Measurements from ENCODE around the gene CHD2. TPM values are rescaled to one million over a fixed set of nuclear protein-coding genes. Genes with fewer than 3 reads are reported as not detected.

Gene CHD2
- total RNA-seq, 1 experiment from 2014 or later, result 63.3 TPM

DNA sequence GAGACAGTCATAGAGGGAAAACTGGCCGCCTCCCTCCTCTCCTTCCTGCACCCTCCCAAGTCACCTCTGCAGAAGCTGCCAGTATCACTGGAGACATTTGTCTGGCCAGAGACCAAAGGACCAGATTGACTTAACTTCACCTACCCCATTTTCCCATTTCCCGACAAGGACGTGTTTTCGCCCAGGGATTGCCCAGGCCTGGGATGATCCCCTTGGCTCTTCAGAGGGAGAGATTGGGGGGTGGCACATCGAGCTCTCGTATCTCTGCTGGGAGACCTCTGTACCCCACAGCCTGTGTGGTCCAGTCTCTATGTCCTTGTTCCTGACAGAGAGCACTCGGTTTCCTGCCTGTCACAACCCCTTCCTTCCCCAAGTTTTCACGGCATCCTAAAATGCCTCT lies 157.5 kb downstream of the CHD2 start:
- no peak overlapping the region for H3K4me3 Mint-ChIP-seq
- H3K4me1 Mint-ChIP-seq, result peaks cover 61 to 64% of the 10 kb centered on the region in 2 experiments
- Histone ChIP-seq H3K27me3 (ENCODE audit: insufficient read depth, low read length) (no peaks in the 10 kb centered on the region), H2AK5ac (ENCODE audit: insufficient read length, low read length) (no peak overlapping the region), H3K79me2 (ENCODE audit: insufficient read depth, low read length) (peaks cover 26% of the 10 kb centered on the region; the same call in 1 of the 2 replicates), H3K23me2 (ENCODE audit: insufficient read length, low read depth, low read length, poor library complexity, severe bottlenecking) (no peaks in the 10 kb centered on the region), H3K4ac (ENCODE audit: low read depth, low read length) (no peak overlapping the region), H3T11ph (ENCODE audit: low read length) (no peak overlapping the region), H3K9ac (ENCODE audit: extremely low read depth, insufficient read length, low read length) (no peak overlapping the region), H2BK15ac (ENCODE audit: low read depth, low read length) (no peak overlapping the region), H3K9me3 (ENCODE audit: control insufficient read depth, low read depth, low read length) (no peaks in the 10 kb centered on the region), H2BK120ac (ENCODE audit: low read depth, low read length, poor library complexity, severe bottlenecking) (no peak overlapping the region), H3K18ac (ENCODE audit: insufficient read length, low read depth, low read length) (no peak overlapping the region), H2BK5ac (ENCODE audit: insufficient read length, low read length) (no peak overlapping the region), H3K56ac (ENCODE audit: insufficient read length, low read depth, low read length) (no peak overlapping the region), H3K4me1 (ENCODE audit: insufficient read depth, low read length) (peaks cover 13% of the 10 kb centered on the region; the same call in 1 of the 2 replicates), H3K23ac (ENCODE audit: insufficient read length, low read depth, low read length) (no peak overlapping the region), H4K20me1 (ENCODE audit: control insufficient read depth, insufficient read depth, insufficient read length) (peaks cover 4% of the 10 kb centered on the region), H3K79me1 (ENCODE audit: insufficient read depth, low read depth, low read length, poor library complexity, severe bottlenecking) (peaks cover 21% of the 10 kb centered on the region), H2BK20ac (ENCODE audit: low read depth, low read length, poor library complexity, severe bottlenecking) (no peak overlapping the region), H3K14ac (ENCODE audit: insufficient read depth, low read length) (no peak overlapping the region), H4K5ac (ENCODE audit: insufficient read length, low read depth, low read length) (no peak overlapping the region), H4K91ac (ENCODE audit: insufficient read length, low read depth, low read length) (no peak overlapping the region), H2AFZ (ENCODE audit: low read length) (no peak overlapping the region), H4K8ac (replicated peaks; ENCODE audit: insufficient read length, low read depth, low read length) (no peak overlapping the region), H2BK12ac (ENCODE audit: insufficient read length, low read depth, low read length) (no peak overlapping the region), H3K27ac (ENCODE audit: insufficient read length, low read depth, low read length) (no peak overlapping the region), H3K4me2 (ENCODE audit: insufficient read depth, insufficient read length, low read length) (no peak overlapping the region)
- WGBS (ENCODE audit: extremely low coverage, insufficient read length, low lambda C conversion rate), result no CpG with 5 or more reads among the region's 8 CpGs
- no peaks in the 10 kb centered on the region for H3K9me3 Mint-ChIP-seq
- no peak for DNase-seq
- no peaks in the 10 kb centered on the region for H3K27me3 Mint-ChIP-seq (ENCODE audit: low read depth)
- TF ChIP-seq, protein P1, sequence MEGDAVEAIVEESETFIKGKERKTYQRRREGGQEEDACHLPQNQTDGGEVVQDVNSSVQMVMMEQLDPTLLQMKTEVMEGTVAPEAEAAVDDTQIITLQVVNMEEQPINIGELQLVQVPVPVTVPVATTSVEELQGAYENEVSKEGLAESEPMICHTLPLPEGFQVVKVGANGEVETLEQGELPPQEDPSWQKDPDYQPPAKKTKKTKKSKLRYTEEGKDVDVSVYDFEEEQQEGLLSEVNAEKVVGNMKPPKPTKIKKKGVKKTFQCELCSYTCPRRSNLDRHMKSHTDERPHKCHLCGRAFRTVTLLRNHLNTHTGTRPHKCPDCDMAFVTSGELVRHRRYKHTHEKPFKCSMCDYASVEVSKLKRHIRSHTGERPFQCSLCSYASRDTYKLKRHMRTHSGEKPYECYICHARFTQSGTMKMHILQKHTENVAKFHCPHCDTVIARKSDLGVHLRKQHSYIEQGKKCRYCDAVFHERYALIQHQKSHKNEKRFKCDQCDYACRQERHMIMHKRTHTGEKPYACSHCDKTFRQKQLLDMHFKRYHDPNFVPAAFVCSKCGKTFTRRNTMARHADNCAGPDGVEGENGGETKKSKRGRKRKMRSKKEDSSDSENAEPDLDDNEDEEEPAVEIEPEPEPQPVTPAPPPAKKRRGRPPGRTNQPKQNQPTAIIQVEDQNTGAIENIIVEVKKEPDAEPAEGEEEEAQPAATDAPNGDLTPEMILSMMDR (conservative IDR thresholded peaks at IDR 0.05), result no peak
- H3K36me3 Mint-ChIP-seq (ENCODE audit: insufficient read depth in 1 of 3, low read depth in 3 of 3), result peaks cover 33 to 77% (median 52%) of the 10 kb centered on the region in 3 experiments
- peak overlapping the region; percentile 86 to 95 (median 93); a peak in 5 of 7 replicates for H3K27ac Mint-ChIP-seq

All from H9 (cell line).